LNCaP clone FGC (cell line): ENCODE data around the gene PITRM1.

Experiments
- DNase-seq: peaks from one replicate; pipeline ENCODE4 v3.0.0-alpha.2; 2011; ENCODE audit warnings: low read depth
- H3K4me3 ChIP-seq: 2 replicates; pipeline ENCODE4 v1.5.1; 2011; ENCODE audit warnings: mild to moderate bottlenecking, low read depth, low read length, control low read depth
- TF ChIP-seq, protein P1 (sequence below): IDR thresholded peaks from 2 replicates; pipeline ENCODE4 v1.5.1; 2012; ENCODE audit warnings: mild to moderate bottlenecking; ENCODE audit not compliant: control insufficient read depth, insufficient read depth; ENCODE audit errors: extremely low read depth

Gene PITRM1

DNA sequence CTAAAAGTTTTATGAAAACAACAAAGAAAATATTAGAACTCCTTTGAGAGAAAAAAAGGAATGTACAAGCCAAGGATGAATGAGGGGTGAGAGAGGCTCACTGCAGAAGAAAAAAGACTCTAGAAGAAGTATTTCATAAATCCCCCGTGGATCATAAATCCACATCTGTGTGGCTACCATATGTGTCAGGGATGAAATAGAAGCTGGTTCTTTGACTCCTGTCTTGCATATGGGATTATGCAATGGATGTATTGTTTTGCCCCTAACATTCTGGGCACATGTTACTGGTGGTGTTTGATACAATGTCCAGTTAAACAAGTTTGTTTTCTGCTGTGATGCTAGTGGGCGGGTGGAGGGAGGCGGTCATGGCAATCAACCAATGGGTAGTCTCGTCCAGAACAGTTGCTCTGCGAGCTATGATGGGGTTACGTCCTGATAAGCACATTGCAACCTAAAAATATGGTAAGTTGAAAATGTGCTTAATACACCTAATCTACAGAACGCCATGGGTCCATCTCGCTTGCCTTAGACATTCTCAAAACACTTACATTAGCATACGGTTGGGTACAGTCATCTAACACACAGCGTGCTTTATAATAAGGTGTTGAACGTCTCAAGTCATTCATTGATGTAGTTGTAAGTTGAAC is 34.1 kb upstream of the PITRM1 start:
- no peak overlapping the region for H3K4me3 ChIP-seq
- DNase-seq = no peak
- TF ChIP-seq, protein P1, sequence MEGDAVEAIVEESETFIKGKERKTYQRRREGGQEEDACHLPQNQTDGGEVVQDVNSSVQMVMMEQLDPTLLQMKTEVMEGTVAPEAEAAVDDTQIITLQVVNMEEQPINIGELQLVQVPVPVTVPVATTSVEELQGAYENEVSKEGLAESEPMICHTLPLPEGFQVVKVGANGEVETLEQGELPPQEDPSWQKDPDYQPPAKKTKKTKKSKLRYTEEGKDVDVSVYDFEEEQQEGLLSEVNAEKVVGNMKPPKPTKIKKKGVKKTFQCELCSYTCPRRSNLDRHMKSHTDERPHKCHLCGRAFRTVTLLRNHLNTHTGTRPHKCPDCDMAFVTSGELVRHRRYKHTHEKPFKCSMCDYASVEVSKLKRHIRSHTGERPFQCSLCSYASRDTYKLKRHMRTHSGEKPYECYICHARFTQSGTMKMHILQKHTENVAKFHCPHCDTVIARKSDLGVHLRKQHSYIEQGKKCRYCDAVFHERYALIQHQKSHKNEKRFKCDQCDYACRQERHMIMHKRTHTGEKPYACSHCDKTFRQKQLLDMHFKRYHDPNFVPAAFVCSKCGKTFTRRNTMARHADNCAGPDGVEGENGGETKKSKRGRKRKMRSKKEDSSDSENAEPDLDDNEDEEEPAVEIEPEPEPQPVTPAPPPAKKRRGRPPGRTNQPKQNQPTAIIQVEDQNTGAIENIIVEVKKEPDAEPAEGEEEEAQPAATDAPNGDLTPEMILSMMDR = no peak

DNA sequence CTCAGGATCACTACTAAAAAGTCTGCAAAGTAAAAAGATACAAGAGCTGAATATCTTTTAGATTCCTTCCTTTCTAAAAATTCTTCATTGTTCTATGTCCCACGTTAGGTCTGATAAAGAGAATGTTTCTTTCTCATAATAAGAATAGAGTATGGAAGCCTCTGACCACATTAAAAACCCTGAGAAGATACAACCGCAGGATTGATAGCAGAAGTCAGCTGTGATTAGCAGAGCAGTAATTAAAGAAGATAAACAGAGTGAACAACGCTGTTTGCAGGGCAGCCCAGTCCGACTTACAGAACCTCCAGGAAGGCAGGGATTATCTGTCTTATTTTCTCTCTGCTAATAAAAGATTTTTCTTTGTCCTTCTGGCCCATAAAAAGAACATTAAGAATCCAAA is 31.4 kb upstream of the PITRM1 start:
- no peak overlapping the region for H3K4me3 ChIP-seq
- TF ChIP-seq, protein P1 = no peak
- DNase-seq = no peak

DNA sequence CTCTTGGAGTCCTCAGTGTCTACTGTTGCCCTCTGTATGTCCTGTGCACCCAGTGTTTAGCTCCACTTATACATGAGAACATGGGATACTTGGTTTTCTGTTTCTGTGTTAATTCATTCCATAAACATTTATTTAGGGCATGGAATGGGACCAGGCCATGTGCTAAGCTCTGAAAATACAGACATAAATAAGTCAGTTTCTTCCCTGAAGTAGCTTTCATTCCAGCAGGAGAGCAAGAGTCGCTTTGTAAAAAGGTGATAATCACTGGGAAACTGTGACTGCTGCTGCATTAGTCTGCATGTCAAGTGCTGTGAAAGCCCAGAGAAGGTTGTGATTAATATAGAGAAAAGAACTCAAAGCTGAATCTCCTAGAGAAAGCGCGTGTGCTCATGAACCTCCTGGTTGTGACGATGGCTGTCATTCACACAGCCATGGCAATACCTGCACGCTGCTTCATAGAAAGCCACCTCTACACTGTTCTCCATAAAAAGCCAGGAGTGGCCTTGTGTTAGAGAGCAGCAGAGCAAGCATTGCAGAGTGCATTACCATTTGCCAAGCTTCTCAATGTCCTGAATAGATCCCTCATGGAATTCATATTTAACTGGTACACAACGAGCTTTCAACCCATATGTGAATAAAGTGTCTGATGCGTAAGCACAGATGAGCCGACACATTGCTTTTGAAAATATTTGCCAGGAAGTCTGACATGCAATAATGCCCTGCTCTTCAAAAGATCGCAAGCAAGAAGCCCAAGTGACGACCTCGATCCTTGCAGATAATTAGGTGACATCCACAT is 30.6 kb upstream of the PITRM1 start:
- no peak overlapping the region for H3K4me3 ChIP-seq
- TF ChIP-seq, protein P1 = no peak
- DNase-seq = no peak

DNA sequence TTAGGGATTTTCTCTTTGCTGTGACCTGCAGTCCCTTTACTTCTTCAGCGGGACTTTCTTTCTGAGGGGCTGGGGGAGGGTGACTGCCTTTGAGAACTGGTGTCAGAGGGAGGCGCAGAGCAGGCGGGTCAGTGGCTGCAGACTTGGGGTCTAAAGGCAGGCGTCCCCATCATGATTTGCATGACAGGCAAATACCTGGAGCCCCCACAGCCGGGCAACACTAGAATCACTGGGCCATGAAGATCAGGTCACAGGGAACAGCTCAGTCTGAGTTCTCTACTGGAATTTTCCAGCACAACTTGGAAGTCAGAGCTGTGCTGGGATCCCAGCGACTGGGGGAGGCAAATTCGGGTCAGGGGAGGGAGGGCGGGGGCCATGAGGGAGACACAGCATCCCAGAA is 29.2 kb upstream of the PITRM1 start:
- TF ChIP-seq, protein P1 = no peak
- no peak for DNase-seq
- H3K4me3 ChIP-seq = no peak overlapping the region

DNA sequence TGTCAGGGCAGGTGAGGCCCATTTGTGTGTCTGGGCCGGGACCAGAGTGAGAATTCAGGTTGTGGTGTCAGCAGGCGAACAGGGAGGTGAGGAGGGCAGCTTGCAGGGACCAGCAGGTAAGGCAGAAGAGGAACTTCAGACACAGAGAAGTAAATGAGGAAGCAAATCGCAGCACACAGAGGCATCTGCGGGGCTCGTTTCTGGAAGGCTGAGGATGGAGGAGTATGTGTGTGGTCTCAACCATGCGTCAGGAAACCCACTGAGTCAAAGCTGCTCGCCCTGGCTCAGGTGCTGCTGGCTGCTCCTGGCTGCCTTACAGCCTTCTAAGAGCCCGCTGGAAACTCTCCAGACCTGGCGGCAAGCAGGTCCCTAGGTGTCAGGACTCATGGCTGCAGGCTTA is 26.9 kb upstream of the PITRM1 start:
- no peak overlapping the region for H3K4me3 ChIP-seq
- no peak for DNase-seq
- TF ChIP-seq, protein P1 = no peak

DNA sequence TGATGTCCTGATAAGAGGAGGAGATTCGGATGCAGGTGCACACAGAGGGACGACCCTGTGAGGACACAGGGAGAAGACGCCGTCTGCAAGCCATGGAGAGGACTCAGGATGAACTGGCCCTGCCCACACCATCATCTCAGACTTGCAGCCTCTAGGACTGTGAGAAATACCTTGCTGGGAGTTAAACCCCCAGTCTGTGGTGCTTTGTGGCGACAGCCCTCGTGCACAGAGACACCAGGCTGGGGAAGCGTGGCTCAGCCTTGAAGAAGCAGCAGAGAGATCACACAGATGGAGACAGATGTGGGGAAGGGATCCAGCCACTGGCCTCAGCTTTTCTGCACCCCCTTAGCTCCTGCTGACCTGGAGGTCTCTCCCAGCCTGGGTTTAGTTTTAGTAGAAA is 26.3 kb upstream of the PITRM1 start:
- no peak for DNase-seq

More for the DNA sequence above, 26.3 kb upstream of the PITRM1 start:
- TF ChIP-seq, protein P1 = no peak
- no peak overlapping the region for H3K4me3 ChIP-seq
